ENCODE results near the gene KNL1. TPM values are rescaled to one million over a fixed set of nuclear protein-coding genes. Genes with fewer than 3 reads are reported as not detected.

KNL1 gene
- total RNA-seq, 1 experiment from 2014 or later = 19.7 TPM

GRCh38 chr15:40550341-40551037 lies 43.6 kb upstream of the KNL1 start:
- Mint-ChIP-seq H3K9me3 (no peaks in the 10 kb centered on the region), H3K27ac (no peak overlapping the region), H3K27me3 (ENCODE audit: low read depth) (no peaks in the 10 kb centered on the region), H3K36me3 (ENCODE audit: insufficient read depth in 1 of 3, low read depth in 3 of 3) (peaks cover 0 to 5% (median 5%) of the 10 kb centered on the region in 3 experiments; a peak in 3 of 7 replicates), H3K4me3 (no peak overlapping the region), H3K4me1 (peaks cover 27 to 30% of the 10 kb centered on the region in 2 experiments)
- H3K79me2 ChIP-seq (ENCODE audit: insufficient read depth, low read length) = no peaks in the 10 kb centered on the region
- H2BK120ac ChIP-seq (ENCODE audit: low read depth, low read length, poor library complexity, severe bottlenecking) = no peak overlapping the region
- H3K4me2 ChIP-seq (ENCODE audit: insufficient read depth, insufficient read length, low read length) = no peak overlapping the region
- H4K8ac ChIP-seq (replicated peaks; ENCODE audit: insufficient read length, low read depth, low read length) = no peak overlapping the region
- no peak overlapping the region for H2BK5ac ChIP-seq (ENCODE audit: insufficient read length, low read length)
- H2BK12ac ChIP-seq (ENCODE audit: insufficient read length, low read depth, low read length) = no peak overlapping the region
- no peaks in the 10 kb centered on the region for H3K27me3 ChIP-seq (ENCODE audit: insufficient read depth, low read length)
- H3K27ac ChIP-seq (ENCODE audit: insufficient read length, low read depth, low read length) = no peak overlapping the region
- H4K20me1 ChIP-seq (ENCODE audit: control insufficient read depth, insufficient read depth, insufficient read length) = no peaks in the 10 kb centered on the region
- no peak overlapping the region for H2BK15ac ChIP-seq (ENCODE audit: low read depth, low read length)
- no peaks in the 10 kb centered on the region for H3K79me1 ChIP-seq (ENCODE audit: insufficient read depth, low read depth, low read length, poor library complexity, severe bottlenecking)
- H4K5ac ChIP-seq (ENCODE audit: insufficient read length, low read depth, low read length) = no peak overlapping the region
- no peak for TF ChIP-seq CTCF (conservative IDR thresholded peaks at IDR 0.05)
- H3K4ac ChIP-seq (ENCODE audit: low read depth, low read length) = no peak overlapping the region
- no peak overlapping the region for H2AK5ac ChIP-seq (ENCODE audit: insufficient read length, low read length)
- no CpG with 5 or more reads among the region's 6 CpGs for WGBS (ENCODE audit: extremely low coverage, insufficient read length, low lambda C conversion rate)
- no peak overlapping the region for H2BK20ac ChIP-seq (ENCODE audit: low read depth, low read length, poor library complexity, severe bottlenecking)
- DNase-seq = no peak
- no peak overlapping the region for H3K23ac ChIP-seq (ENCODE audit: insufficient read length, low read depth, low read length)
- no peak overlapping the region for H3K9ac ChIP-seq (ENCODE audit: extremely low read depth, insufficient read length, low read length)
- no peaks in the 10 kb centered on the region for H3K9me3 ChIP-seq (ENCODE audit: control insufficient read depth, low read depth, low read length)
- peaks cover 7% of the 10 kb centered on the region; the same call in 1 of the 2 replicates for H3K4me1 ChIP-seq (ENCODE audit: insufficient read depth, low read length)
- H2AFZ ChIP-seq (ENCODE audit: low read length) = no peak overlapping the region
- no peak overlapping the region for H4K91ac ChIP-seq (ENCODE audit: insufficient read length, low read depth, low read length)
- no peaks in the 10 kb centered on the region for H3K23me2 ChIP-seq (ENCODE audit: insufficient read length, low read depth, low read length, poor library complexity, severe bottlenecking)
- H3K56ac ChIP-seq (ENCODE audit: insufficient read length, low read depth, low read length) = no peak overlapping the region
- H3K14ac ChIP-seq (ENCODE audit: insufficient read depth, low read length) = no peak overlapping the region
- no peak overlapping the region for H3T11ph ChIP-seq (ENCODE audit: low read length)
- no peak overlapping the region for H3K18ac ChIP-seq (ENCODE audit: insufficient read length, low read depth, low read length)
